Osteocyte (in vitro differentiated cells): ENCODE data around the gene TNFRSF8. TPM values are rescaled to one million over a fixed set of nuclear protein-coding genes. Genes with fewer than 3 reads are reported as not detected.

ENCODE experiments used
- DNase-seq: peaks from one replicate; pipeline ENCODE4 v3.0.0; 2021; ENCODE audit warnings: mixed read lengths; ENCODE audit not compliant: unreplicated experiment; ENCODE audit errors: extremely low spot score
- H3K27ac Mint-ChIP-seq: one replicate; pipeline ENCODE4 v1.8.0; 2021; ENCODE audit warnings: mild to moderate bottlenecking, mixed read lengths; ENCODE audit not compliant: unreplicated experiment
- H3K27me3 Mint-ChIP-seq: one replicate; pipeline ENCODE4 v1.8.0; 2021; ENCODE audit warnings: mixed read lengths; ENCODE audit not compliant: unreplicated experiment
- H3K36me3 Mint-ChIP-seq: one replicate; pipeline ENCODE4 v1.8.0; 2021; ENCODE audit warnings: mixed read lengths; ENCODE audit not compliant: unreplicated experiment
- H3K4me1 Mint-ChIP-seq: one replicate; pipeline ENCODE4 v1.8.0; 2021; ENCODE audit warnings: mixed read lengths; ENCODE audit not compliant: unreplicated experiment
- H3K4me3 Mint-ChIP-seq: one replicate; pipeline ENCODE4 v1.8.0; 2021; ENCODE audit warnings: mild to moderate bottlenecking, moderate library complexity, mixed read lengths; ENCODE audit not compliant: unreplicated experiment
- H3K9me3 Mint-ChIP-seq: one replicate; pipeline ENCODE4 v1.8.0; 2021; ENCODE audit warnings: mixed read lengths; ENCODE audit not compliant: unreplicated experiment
- CTCF ChIP-seq: fragments of 200-600 bp; sonication (generic); IDR thresholded peaks from 2 replicates; pipeline ENCODE4 v1.5.0; 2021; ENCODE audit warnings: antibody characterized with exemption, mild to moderate bottlenecking, moderate library complexity
- total RNA-seq: library from RNA; stranded (reverse); gene quantifications from 2 replicates; pipeline ENCODE4 v1.2.1, GENCODE V29; 2021

Gene TNFRSF8
- total RNA-seq, 1 donor from 2014 or later: not detected

- DNase-seq: no peak
- TF ChIP-seq CTCF: no peak
- Mint-ChIP-seq H3K4me1 (peaks cover 11% of the 10 kb centered on the region), H3K9me3 (no peaks in the 10 kb centered on the region), H3K4me3 (no peak overlapping the region), H3K27ac (no peak overlapping the region), H3K27me3 (peaks cover 7% of the 10 kb centered on the region), H3K36me3 (no peaks in the 10 kb centered on the region)
Measured at GRCh38 chr1:12052997-12053686, 10.0 kb upstream of the TNFRSF8 start.

- Mint-ChIP-seq H3K27ac (no peak overlapping the region), H3K27me3 (peaks cover under 1% of the 10 kb centered on the region), H3K4me3 (no peak overlapping the region), H3K9me3 (no peaks in the 10 kb centered on the region), H3K4me1 (peaks cover 11% of the 10 kb centered on the region), H3K36me3 (no peaks in the 10 kb centered on the region)
- TF ChIP-seq CTCF: no peak
- DNase-seq: no peak
Measured at GRCh38 chr1:12053752-12054548, 9.2 kb upstream of the TNFRSF8 start.

- no peak overlapping the region for H3K4me3 Mint-ChIP-seq
- no peaks in the 10 kb centered on the region for H3K9me3 Mint-ChIP-seq
- H3K4me1 Mint-ChIP-seq: peaks cover 11% of the 10 kb centered on the region
- no peak overlapping the region for H3K27ac Mint-ChIP-seq
- no peaks in the 10 kb centered on the region for H3K36me3 Mint-ChIP-seq
- H3K27me3 Mint-ChIP-seq: peaks cover 9% of the 10 kb centered on the region
- TF ChIP-seq CTCF: no peak
- no peak for DNase-seq
Measured at GRCh38 chr1:12055259-12055658, 7.8 kb upstream of the TNFRSF8 start.

GRCh38 chr1:12056331-12056841 lies 6.7 kb upstream of the TNFRSF8 start:
- Mint-ChIP-seq H3K27me3 (peaks cover 16% of the 10 kb centered on the region), H3K4me1 (peaks cover 11% of the 10 kb centered on the region), H3K9me3 (no peaks in the 10 kb centered on the region), H3K27ac (no peak overlapping the region), H3K4me3 (no peak overlapping the region), H3K36me3 (no peaks in the 10 kb centered on the region)
- no peak for TF ChIP-seq CTCF
- no peak for DNase-seq

GRCh38 chr1:12057382-12057781 lies 5.7 kb upstream of the TNFRSF8 start:
- Mint-ChIP-seq H3K9me3 (no peaks in the 10 kb centered on the region), H3K27ac (no peak overlapping the region), H3K36me3 (no peaks in the 10 kb centered on the region), H3K27me3 (peaks cover 23% of the 10 kb centered on the region), H3K4me3 (no peak overlapping the region), H3K4me1 (peaks cover 4% of the 10 kb centered on the region)
- no peak for DNase-seq
- TF ChIP-seq CTCF: no peak
